SU-DHL-6 (cell line): Measurements from ENCODE around the gene HTD2.

Experiments
- H2AFZ ChIP-seq: fragments of 200-600 bp; sonication (generic); 2 replicates; pipeline ENCODE4 v1.6.1; 2014; ENCODE audit warnings: low read depth, mild to moderate bottlenecking, moderate library complexity, mixed read lengths, antibody characterized with exemption, low read length; ENCODE audit not compliant: severe bottlenecking
- H3F3A ChIP-seq: fragments of 200-600 bp; shearing (Covaris generic); 2 replicates; pipeline ENCODE4 v1.6.0; 2016; ENCODE audit warnings: antibody characterized with exemption, mild to moderate bottlenecking; ENCODE audit not compliant: insufficient read depth
- H3K27ac ChIP-seq: fragments of 200-600 bp; sonication (generic); 2 replicates; pipeline ENCODE4 v1.5.1; 2016; ENCODE audit warnings: low read depth, mild to moderate bottlenecking, low read length, moderate library complexity, mixed read lengths
- H3K27me3 ChIP-seq: fragments of 200-600 bp; sonication (generic), shearing (Covaris generic); 2 replicates; pipeline ENCODE4 v1.6.0; 2014; ENCODE audit warnings: mild to moderate bottlenecking, low read length
- H3K36me3 ChIP-seq: fragments of 200-600 bp; sonication (generic); 2 replicates; pipeline ENCODE4 v1.6.1; 2014; ENCODE audit warnings: mild to moderate bottlenecking, low read length, mixed read lengths
- H3K4me2 ChIP-seq: fragments of 300-600, 200-600 bp; shearing (Covaris generic), sonication (generic); 2 replicates; pipeline ENCODE4 v1.6.0; 2014; ENCODE audit warnings: low read length, low read depth, mild to moderate bottlenecking; ENCODE audit not compliant: poor library complexity, severe bottlenecking
- H3K4me3 ChIP-seq: fragments of 200-600 bp; sonication (generic); 2 replicates; pipeline ENCODE4 v1.5.1; 2014; ENCODE audit warnings: antibody characterized with exemption, low read length, mild to moderate bottlenecking, mixed read lengths; ENCODE audit not compliant: insufficient read depth, poor library complexity, severe bottlenecking
- H3K79me2 ChIP-seq: fragments of 200-600 bp; sonication (generic); 2 replicates; pipeline ENCODE4 v1.6.1; 2014; ENCODE audit warnings: mild to moderate bottlenecking, low read length, moderate library complexity; ENCODE audit not compliant: insufficient read depth
- H3K9ac ChIP-seq: fragments of 200-600 bp; sonication (generic); 2 replicates; pipeline ENCODE4 v1.7.0; 2014; ENCODE audit warnings: mild to moderate bottlenecking, low read length
- H3K9me2 ChIP-seq: fragments of 200-600 bp; sonication (generic); replicated peaks from 2 replicates; pipeline ENCODE4 v1.6.1; 2014; ENCODE audit warnings: low read length; ENCODE audit not compliant: insufficient read depth
- H3K9me3 ChIP-seq: fragments of 200-600 bp; sonication (generic); 2 replicates; pipeline ENCODE4 v1.6.1; 2014; ENCODE audit warnings: low read length, mixed read lengths; ENCODE audit not compliant: insufficient read depth
- H4K20me1 ChIP-seq: fragments of 200-600 bp; sonication (generic); 2 replicates; pipeline ENCODE4 v1.6.1; 2014; ENCODE audit warnings: low read depth, mild to moderate bottlenecking, antibody characterized with exemption, low read length, moderate library complexity, mixed read lengths
- CTCF ChIP-seq: fragments of 200-600 bp; sonication (generic); IDR thresholded peaks from one replicate; pipeline ENCODE4 v1.5.1; 2017; ENCODE audit warnings: antibody characterized with exemption, mild to moderate bottlenecking, low read length, moderate library complexity; ENCODE audit not compliant: insufficient read depth, poor library complexity, severe bottlenecking
- EZH2phosphoT487 ChIP-seq: fragments of 200-600 bp; sonication (generic), shearing (Covaris generic); conservative IDR thresholded peaks from 2 replicates; pipeline ENCODE4 v1.6.1; 2018; ENCODE audit warnings: mild to moderate bottlenecking, antibody characterized with exemption, low read length, moderate library complexity, mixed read lengths

The HTD2 gene

GRCh38 chr3:58323529-58324390 is 17.4 kb downstream of the HTD2 start:
- H3F3A ChIP-seq = peaks cover 19% of the 10 kb centered on the region
- no peak overlapping the region for H3K4me3 ChIP-seq
- H3K9me3 ChIP-seq = no peaks in the 10 kb centered on the region
- H3K36me3 ChIP-seq = no peaks in the 10 kb centered on the region
- H3K9me2 ChIP-seq = no peaks in the 10 kb centered on the region
- no peak for TF ChIP-seq EZH2phosphoT487
- no peak overlapping the region for H3K9ac ChIP-seq
- H3K79me2 ChIP-seq = 0 out of 2 replicates have a peak, but pooled peaks cover 3% of the 10 kb centered on the region
- H2AFZ ChIP-seq = no peak overlapping the region
- no peak overlapping the region for H3K27ac ChIP-seq
- H3K27me3 ChIP-seq = no peaks in the 10 kb centered on the region
- no peaks in the 10 kb centered on the region for H4K20me1 ChIP-seq
- H3K4me2 ChIP-seq = no peak overlapping the region

- H3K9me3 ChIP-seq = no peaks in the 10 kb centered on the region
- no peaks in the 10 kb centered on the region for H3K9me2 ChIP-seq
- no peaks in the 10 kb centered on the region for H4K20me1 ChIP-seq
- H3K36me3 ChIP-seq = no peaks in the 10 kb centered on the region
- no peaks in the 10 kb centered on the region for H3K27me3 ChIP-seq
- TF ChIP-seq EZH2phosphoT487 = no peak
- TF ChIP-seq CTCF = no peak
- H3F3A ChIP-seq = peaks cover 20% of the 10 kb centered on the region
- no peak overlapping the region for H2AFZ ChIP-seq
- H3K9ac ChIP-seq = no peak overlapping the region
- no peaks in the 10 kb centered on the region for H3K79me2 ChIP-seq
- no peak overlapping the region for H3K27ac ChIP-seq
- H3K4me3 ChIP-seq = no peak overlapping the region
- H3K4me2 ChIP-seq = no peak overlapping the region
These were observed 18.4 kb downstream of the HTD2 start for GRCh38 chr3:58324391-58325390.

- H3K9ac ChIP-seq = no peak overlapping the region
- H3K9me3 ChIP-seq = no peaks in the 10 kb centered on the region
- no peaks in the 10 kb centered on the region for H4K20me1 ChIP-seq
- TF ChIP-seq CTCF = no peak
- no peak for TF ChIP-seq EZH2phosphoT487
- H3K27ac ChIP-seq = no peak overlapping the region
- H3K4me2 ChIP-seq = no peak overlapping the region
- H3K36me3 ChIP-seq = no peaks in the 10 kb centered on the region
- H3K79me2 ChIP-seq = no peaks in the 10 kb centered on the region
- no peak overlapping the region for H3K4me3 ChIP-seq
- no peaks in the 10 kb centered on the region for H3K9me2 ChIP-seq
- H3K27me3 ChIP-seq = no peaks in the 10 kb centered on the region
- H2AFZ ChIP-seq = no peak overlapping the region
- H3F3A ChIP-seq = peaks cover 16% of the 10 kb centered on the region; the same call in 1 of the 2 replicates
These were observed 19.2 kb downstream of the HTD2 start for GRCh38 chr3:58325525-58325992.
